K562 (cell line): ENCODE data around the gene ARL2. TPM values are rescaled to one million over a fixed set of nuclear protein-coding genes. Genes with fewer than 3 reads are reported as not detected.

Source experiments
- ATAC-seq: fragments of 200-7000 bp; cut with Tn5 transposase; 3 replicates; pipeline ENCODE4 v1.9.1; 2020; ENCODE audit warnings: moderate library complexity
- BruUV-seq: library from RNA; stranded (reverse); fragments of 400-500 nt; replicated peaks from 2 replicates; lab custom pipeline; 2021; lab: Mats Ljungman, UMichigan
- CTCF ChIA-PET: fragments of 300-600 bp; formaldehyde crosslinking; extraction: SDS; loops from one replicate; lab custom pipeline; 2021; ENCODE audit warnings: low intra/inter-chr PET ratio; lab: Yijun Ruan, JAX
- POLR2A ChIA-PET: fragments of 300-600, 350-650 bp; sonication (Branson Sonifier 250); formaldehyde crosslinking; extraction: SDS; loops from one replicate; lab custom pipeline; 2021; ENCODE audit warnings: antibody characterized with exemption, inconsistent platforms; lab: Yijun Ruan, JAX
- DNase-seq, 4 experiments: peaks; one replicate each; pipeline versions ENCODE4 v3.0.0 to v3.0.0-alpha.2; 2011 to 2018; ENCODE audit warnings: low spot score in 3 of 4, mixed read lengths in 3 of 4; ENCODE audit errors: extremely low read depth in 1 of 4
- FAIRE-seq: peaks from 2 replicates; lab custom pipeline; 2011; peaks lifted over from hg19 to GRCh38; lab: Jason Lieb, UNC
- H2AFZ ChIP-seq: 2 replicates; pipeline ENCODE4 v1.6.0; 2011; ENCODE audit warnings: low read depth, low read length, control low read depth, inconsistent platforms
- H3K27ac ChIP-seq: fragments of 200-600 bp; 3 replicates; pipeline ENCODE4 v1.8.0; 2011; ENCODE audit warnings: low read depth, mild to moderate bottlenecking, control low read depth, inconsistent platforms, low read length, moderate library complexity, mixed read lengths; ENCODE audit errors: extremely low read depth
- H3K27me3 ChIP-seq, 2 experiments: fragments of 300-600 bp in 1 of 2; 2 replicates in 1 of 2; 3 replicates in 1 of 2; pipeline versions ENCODE4 v1.6.0 to v1.8.0; 2011; ENCODE audit warnings: inconsistent platforms in 2 of 2, low read length in 2 of 2, mild to moderate bottlenecking in 1 of 2, mixed read lengths in 1 of 2, moderate library complexity in 1 of 2; ENCODE audit not compliant: control insufficient read depth in 2 of 2, insufficient read depth in 2 of 2
- H3K36me3 ChIP-seq: fragments of 300-600 bp; 3 replicates; pipeline ENCODE4 v1.8.0; 2011; ENCODE audit warnings: mild to moderate bottlenecking, low read length, inconsistent platforms; ENCODE audit not compliant: control insufficient read depth, insufficient read depth
- H3K4me1 ChIP-seq, 2 experiments: fragments of 200-600 bp in 1 of 2; replicated peaks in 1 of 2; 2 replicates in 1 of 2; 3 replicates in 1 of 2; pipeline versions ENCODE4 v1.5.1 to v1.8.0; 2011; ENCODE audit warnings: inconsistent platforms in 2 of 2, low read length in 2 of 2, mild to moderate bottlenecking in 1 of 2, mixed read lengths in 1 of 2, moderate library complexity in 1 of 2; ENCODE audit not compliant: control insufficient read depth in 2 of 2, insufficient read depth in 2 of 2
- H3K4me2 ChIP-seq: 2 replicates; pipeline ENCODE4 v1.6.1; 2011; ENCODE audit warnings: low read length, control low read depth, inconsistent platforms, mixed read lengths; ENCODE audit not compliant: insufficient read depth
- H3K4me3 ChIP-seq: fragments of 200-600 bp; sonication (generic), shearing (Covaris generic); 2 replicates; pipeline ENCODE4 v1.5.1; 2016; ENCODE audit warnings: control low read depth, inconsistent platforms
- H3K79me2 ChIP-seq: fragments of 200-600 bp; 3 replicates; pipeline ENCODE4 v1.8.0; 2011; ENCODE audit warnings: low read length, inconsistent platforms; ENCODE audit not compliant: control insufficient read depth, insufficient read depth
- H3K9ac ChIP-seq, 2 experiments: 2 replicates each; pipeline versions ENCODE4 v1.6.0 to v1.6.1; 2011; ENCODE audit warnings: low read depth in 2 of 2, low read length in 2 of 2, control low read depth in 1 of 2, inconsistent platforms in 1 of 2, mild to moderate bottlenecking in 1 of 2, mixed read lengths in 1 of 2; ENCODE audit not compliant: insufficient read depth in 1 of 2
- H3K9me1 ChIP-seq: one replicate; pipeline ENCODE4 v1.6.0; 2011; ENCODE audit warnings: inconsistent platforms, mild to moderate bottlenecking, low read length, moderate library complexity; ENCODE audit not compliant: control insufficient read depth, insufficient read depth
- H3K9me3 ChIP-seq: replicated peaks from 2 replicates; pipeline ENCODE4 v1.5.1; 2011; ENCODE audit warnings: low read depth, low read length, inconsistent platforms; ENCODE audit not compliant: control insufficient read depth, insufficient read depth
- H4K20me1 ChIP-seq: replicated peaks from 2 replicates; pipeline ENCODE4 v1.6.1; 2011; ENCODE audit warnings: low read length, inconsistent platforms, mixed read lengths; ENCODE audit not compliant: control insufficient read depth, insufficient read depth
- NFE2 ChIP-seq: IDR thresholded peaks from 2 replicates; pipeline ENCODE4 v1.6.1; 2014; ENCODE audit warnings: antibody characterized with exemption, low read depth
- POU5F1 ChIP-seq: fragments of 150-350 bp; IDR thresholded peaks from 2 replicates; pipeline ENCODE4 v1.6.1; 2014; ENCODE audit warnings: borderline replicate concordance, low read length, low read depth, mild to moderate bottlenecking; ENCODE audit not compliant: partially characterized antibody
- PRMT5 ChIP-seq: sonication (generic); formaldehyde crosslinking; IDR thresholded peaks from 2 replicates; pipeline ENCODE4 v1.5.0; 2020; ENCODE audit warnings: missing genetic modification reagents
- RBM22 ChIP-seq: fragments of 200-400 bp; formaldehyde crosslinking; IDR thresholded peaks from 2 replicates; pipeline ENCODE4 v1.6.1; 2018; ENCODE audit warnings: low read length, low read depth; ENCODE audit not compliant: poor library complexity, severe bottlenecking
- SPI1 ChIP-seq: IDR thresholded peaks from 2 replicates; pipeline ENCODE4 v1.6.1; 2011; ENCODE audit warnings: low read depth, low read length, control low read depth, borderline replicate concordance
- SRSF7 ChIP-seq: fragments of 200-400 bp; formaldehyde crosslinking; optimal IDR thresholded peaks from 2 replicates; pipeline ENCODE3; 2017; ENCODE audit warnings: mild to moderate bottlenecking, low read depth, low read length
- STAT5A ChIP-seq: IDR thresholded peaks from 2 replicates; pipeline ENCODE4 v1.6.1; 2012; ENCODE audit warnings: low read length, inconsistent platforms, borderline replicate concordance
- ZBTB17 ChIP-seq: fragments of 450-650 bp; formaldehyde crosslinking; IDR thresholded peaks from 2 replicates; pipeline ENCODE4 v1.4.0; 2020; ENCODE audit warnings: mild to moderate bottlenecking
- ZBTB43 ChIP-seq: sonication (generic); formaldehyde crosslinking; IDR thresholded peaks from 2 replicates; pipeline ENCODE4 v1.8.0; 2023; ENCODE audit warnings: mild to moderate bottlenecking, missing genetic modification reagents
- ZBTB49 ChIP-seq: sonication (generic); formaldehyde crosslinking; IDR thresholded peaks from 2 replicates; pipeline ENCODE4 v1.8.0; 2022; ENCODE audit warnings: missing genetic modification reagents, mild to moderate bottlenecking, borderline replicate concordance
- ZNF408 ChIP-seq: fragments of 250-450 bp; sonication (Bioruptor Pico); IDR thresholded peaks from 2 replicates; pipeline ENCODE4 v1.4.0; 2020; ENCODE audit warnings: low read depth, mild to moderate bottlenecking, moderate library complexity
- ZNF79 ChIP-seq: fragments of 250-450 bp; sonication (Bioruptor Pico); IDR thresholded peaks from 2 replicates; pipeline ENCODE4 v1.4.0; 2020; ENCODE audit warnings: low read depth, mild to moderate bottlenecking, moderate library complexity
- WGBS: fragments of 100-300 bp; shearing (Covaris generic); methylation state at CpG from one replicate; pipeline ENCODE4 v1.1.6; 2016; ENCODE audit warnings: low coverage, mixed read lengths; ENCODE audit not compliant: insufficient coverage; ENCODE audit errors: missing lambda C conversion rate; 5-methylcytosine and 5-hydroxymethylcytosine counted together
- in situ Hi-C: fragments of 300-500 bp; cut with MboI; formaldehyde crosslinking; loops from 4 replicates; pipeline ENCODE4 v1.15.0; 2018; ENCODE audit warnings: inconsistent platforms, mixed read lengths
- intact Hi-C: fragments of 100-400 bp; cut with micrococcal nuclease; formaldehyde crosslinking; loops from 2 replicates; pipeline ENCODE4 v1.14.2; 2022
- polyA plus RNA-seq, 8 experiments: library from polyadenylated mRNA; depleted of rRNA in 4 of 8; stranded (reverse) in 5 of 8; unstranded in 3 of 8; fragments of >200 nt; fragmentation: Nextera tagmentation in 2 of 8; fragmentation: Illumina TruSeq in 1 of 8; extraction: Ambion mirVana in 2 of 8; extraction: Trizol in 1 of 8; gene quantifications; 2 replicates each; pipeline versions ENCODE4 v1.2.1 to v1.2.3, GENCODE V29; 2011 to 2014; ENCODE audit warnings: inconsistent platforms in 1 of 8, missing spikeins in 1 of 8
- total RNA-seq, 7 experiments: library from RNA; depleted of rRNA in 6 of 7; stranded (reverse); fragments of >200 nt in 6 of 7; fragmentation: Illumina TruSeq in 2 of 7; extraction: Trizol in 2 of 7; gene quantifications; 2 replicates each; pipeline versions ENCODE4 v1.2.1 to v1.2.3, GENCODE V29; 2011 to 2021; ENCODE audit warnings: low replicate concordance in 1 of 7

Gene ARL2
- total and polyA plus RNA-seq, 9 of the 15 experiments (the other 6 are each of a cell fraction or from before 2014, with no cell fraction given): 5.7 to 154 (median 92.2) TPM

- TF ChIP-seq ZBTB43 (CRISPR knock-in tag) (no peak), PRMT5 (no peak), NFE2 (no peak), STAT5A (no peak), RBM22 (no peak), SRSF7 (no peak)
- TF ChIP-seq, all 486 proteins: peak for 0
Measured at GRCh38 chr11:65058419-65059054, 44.6 kb downstream of the ARL2 start, which contains the start of gene NAALADL1 (continued).

DNA sequence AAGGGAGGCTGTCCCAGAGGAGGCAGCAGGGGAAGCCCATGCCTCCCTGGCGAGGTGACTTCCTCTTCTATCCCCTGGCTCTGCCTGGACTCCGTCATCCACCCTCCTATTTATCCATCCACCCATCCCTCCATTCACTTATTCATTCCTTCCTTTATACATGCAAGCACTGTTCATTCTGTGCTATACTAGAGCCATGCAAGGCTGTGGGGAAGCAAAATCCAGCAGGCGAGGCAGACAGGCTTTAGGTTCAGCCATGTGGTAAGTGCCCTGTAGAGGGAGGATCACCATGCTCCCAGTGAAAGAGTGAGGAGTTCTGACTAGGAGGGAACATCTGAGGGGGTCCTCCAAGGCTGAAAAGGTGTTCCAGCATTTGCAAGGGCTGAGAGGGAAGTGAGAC, 45.6 kb downstream of the ARL2 start:
- BruUV-seq: no TSS peak
- no peak for FAIRE-seq
- POLR2A ChIA-PET: interaction anchor here (0.7 to 1.6 kb wide), 2 partner anchors 16 to 62 kb away, joined by 3 to 6 read pairs; partner anchors contain the start of genes FAU and MRPL49

More for the DNA sequence above, 45.6 kb downstream of the ARL2 start:
- 0 out of 2 replicates have a peak overlapping the region, but pooled peaks have one; percentile 24 for H2AFZ ChIP-seq
- CTCF ChIA-PET: interaction anchor here (0.5 kb wide), 1 partner anchor 273 kb away, joined by 3 read pairs; no protein-coding TSS in a partner anchor
- no peaks in the 10 kb centered on the region for H3K36me3 ChIP-seq
- no peak overlapping the region for H3K27ac ChIP-seq
- no peak overlapping the region for H3K4me3 ChIP-seq
- H3K9me3 ChIP-seq: no peaks in the 10 kb centered on the region
- no peaks in the 10 kb centered on the region for H3K9me1 ChIP-seq
- peaks cover 14 to 22% of the 10 kb centered on the region in 2 experiments; a peak in 4 of 5 replicates for H3K4me1 ChIP-seq
- no peak overlapping the region for H3K4me2 ChIP-seq
- WGBS: 31% methylated on average over 3 of the region's 3 CpGs
- no peak overlapping the region for H3K9ac ChIP-seq
- H3K79me2 ChIP-seq: no peaks in the 10 kb centered on the region
- no peaks in the 10 kb centered on the region; a peak in 1 of 5 replicates for H3K27me3 ChIP-seq
- no peaks in the 10 kb centered on the region for H4K20me1 ChIP-seq
- TF ChIP-seq ZBTB49 (CRISPR knock-in tag): no peak
- TF ChIP-seq SPI1: peak; percentile 36; the same call in 1 of the 2 replicates
- TF ChIP-seq ZNF79: no peak
- TF ChIP-seq ZBTB17 (CRISPR knock-in tag): no peak
- no peak for TF ChIP-seq POU5F1
- no peak for TF ChIP-seq ZNF408
- no peak for DNase-seq
- intact Hi-C loops: no loop called here
- ATAC-seq: no peak
- in situ Hi-C loops: no loop called here
